OCI-LY1 (cell line): ENCODE measurements around the gene GRK6.

ENCODE experiments used
- CTCF ChIP-seq: fragments of 200-600 bp; sonication (generic), shearing (Covaris generic); IDR thresholded peaks from 2 replicates; pipeline ENCODE4 v1.5.1; 2017; ENCODE audit warnings: mild to moderate bottlenecking, antibody characterized with exemption, low read length, moderate library complexity, mixed read lengths
- EZH2 ChIP-seq: fragments of 200-600 bp; sonication (generic), shearing (Covaris generic); IDR thresholded peaks from 2 replicates; pipeline ENCODE4 v1.8.0; 2017; ENCODE audit warnings: borderline replicate concordance, mixed run types, mild to moderate bottlenecking, antibody characterized with exemption, low read length, moderate library complexity, mixed read lengths

- TF ChIP-seq CTCF (no peak), EZH2 (no peak)
Observed at GRCh38 chr5:177445917-177446199, 19.4 kb downstream of the GRK6 start.
